GM18519 (cell line): ENCODE measurements around the gene JAGN1.
"Not testable (repeated sequence)": the region's sequence is repeated elsewhere in the genome, so short reads cannot be mapped to it uniquely, and the experiment has no call there.

Experiments used
- ATAC-seq: cut with Tn5 transposase; IDR thresholded peaks from one replicate; pipeline ENCODE4 v1.9.1; 2021; ENCODE audit warnings: mild to moderate bottlenecking, moderate library complexity; ENCODE audit not compliant: unreplicated experiment, low FRiP score

The JAGN1 gene

GRCh38 chr3:9890249-9891071, at the start of gene JAGN1:
Gene JAGN1 (plus strand): TSS chr3:9890610. CDS start chr3:9890723, 113 bp downstream.
- peak; percentile 49 for ATAC-seq

GRCh38 chr3:9841015-9841414, 49.4 kb upstream of the JAGN1 start:
- no peak for ATAC-seq

DNA sequence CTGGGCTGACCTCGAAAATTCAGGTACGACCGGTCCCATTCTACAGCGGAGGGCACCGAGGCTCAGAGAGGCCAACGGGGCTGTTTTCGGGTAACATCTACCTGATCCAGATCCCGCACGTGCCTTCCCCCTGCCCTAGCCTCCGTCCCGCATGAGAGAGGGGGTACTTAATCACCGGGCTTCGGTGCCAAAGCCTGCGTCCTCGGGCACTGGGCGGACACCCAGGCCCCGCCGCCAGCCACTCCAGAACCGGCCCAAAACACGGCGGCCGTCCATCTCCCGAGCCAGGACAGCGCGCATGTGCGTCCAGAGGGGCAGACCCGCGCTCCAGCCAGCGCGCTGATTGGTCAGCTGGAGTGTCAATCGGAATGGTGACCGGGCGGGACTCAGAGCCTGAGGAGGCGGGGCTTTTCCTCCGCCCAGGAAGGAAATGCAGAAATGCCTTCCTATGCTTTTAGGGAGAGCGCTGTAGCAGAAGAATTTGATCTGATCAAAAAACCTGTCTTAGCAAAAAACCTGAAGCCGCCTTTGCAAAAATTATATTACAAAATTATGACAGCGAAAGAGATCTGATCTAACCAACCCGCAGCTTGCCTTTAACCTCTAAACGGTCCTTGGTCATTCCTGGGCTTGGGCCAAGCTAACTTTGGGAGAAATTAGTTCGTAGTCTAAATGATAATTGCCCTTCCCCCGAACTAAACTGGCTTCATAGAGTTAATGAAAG, 46.5 kb upstream of the JAGN1 start, which contains the start of gene RPUSD3:
Gene RPUSD3, minus strand, starts transcription at position 294 of the 724 bp plus-strand sequence. Its CDS starts 18 bp downstream, at position 276.
- ATAC-seq = peak; percentile 97

GRCh38 chr3:9846231-9846630, 44.2 kb upstream of the JAGN1 start:
- no peak for ATAC-seq

GRCh38 chr3:9846931-9847488, 43.4 kb upstream of the JAGN1 start:
- no peak for ATAC-seq

GRCh38 chr3:9847870-9848269, 42.5 kb upstream of the JAGN1 start:
- not testable (repeated sequence) for ATAC-seq

GRCh38 chr3:9848860-9849259, 41.5 kb upstream of the JAGN1 start:
- ATAC-seq = not testable (repeated sequence)

- ATAC-seq = not testable (repeated sequence)
These were observed 39.0 kb upstream of the JAGN1 start for GRCh38 chr3:9851383-9851782.

DNA sequence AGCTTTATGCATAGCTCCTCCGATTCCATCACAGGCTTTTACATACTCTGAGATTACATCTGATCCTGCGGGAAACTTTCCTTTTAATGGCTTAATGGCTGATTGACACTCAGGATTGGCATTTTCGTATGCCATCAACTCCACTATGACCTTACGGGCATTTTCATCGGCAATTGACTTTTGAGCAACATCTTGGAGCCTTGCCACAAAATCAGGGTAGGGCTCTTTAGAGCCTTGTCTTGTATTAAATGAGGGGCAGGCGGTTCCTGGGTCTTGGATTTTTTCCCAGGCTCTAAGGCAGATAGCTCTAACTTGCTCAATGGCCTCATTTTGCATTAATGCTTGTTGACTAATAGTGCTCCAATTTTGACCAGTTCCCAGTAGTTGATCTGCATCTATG, 38.5 kb upstream of the JAGN1 start:
- not testable (repeated sequence) for ATAC-seq

GRCh38 chr3:9852528-9852927, 37.9 kb upstream of the JAGN1 start:
- no peak for ATAC-seq

DNA sequence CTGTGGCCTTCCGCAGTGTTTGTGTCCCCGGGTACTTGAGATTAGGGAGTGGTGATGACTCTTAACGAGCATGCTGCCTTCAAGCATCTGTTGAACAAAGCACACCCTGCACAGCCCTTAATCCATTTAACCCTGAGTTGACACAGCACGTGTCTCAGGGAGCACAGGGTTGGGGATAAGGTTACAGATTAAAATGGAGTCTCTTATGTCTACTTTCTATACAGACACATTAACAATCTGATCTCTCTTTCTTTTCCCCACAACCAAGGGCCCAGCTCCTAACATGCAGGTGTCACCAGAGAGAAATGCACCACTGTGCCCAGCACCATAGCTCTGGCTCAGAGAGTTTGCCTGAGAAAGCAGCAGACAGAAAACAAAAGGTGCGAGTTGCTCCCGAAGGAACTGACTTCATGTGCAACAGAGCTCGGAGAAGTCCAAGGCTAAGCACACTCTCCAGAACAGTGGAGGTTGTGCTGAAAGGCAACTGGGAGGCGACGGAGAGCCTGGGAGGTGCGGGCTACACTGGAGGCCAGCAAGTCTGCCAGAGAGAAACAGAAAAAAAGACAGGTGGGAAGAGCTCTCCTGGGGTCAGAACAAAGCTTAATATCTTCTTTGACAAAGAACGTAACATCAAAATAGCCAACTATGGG, 36.0 kb upstream of the JAGN1 start:
- ATAC-seq = not testable (repeated sequence)

- no peak for ATAC-seq
These were observed 34.8 kb upstream of the JAGN1 start for GRCh38 chr3:9855594-9855993.

DNA sequence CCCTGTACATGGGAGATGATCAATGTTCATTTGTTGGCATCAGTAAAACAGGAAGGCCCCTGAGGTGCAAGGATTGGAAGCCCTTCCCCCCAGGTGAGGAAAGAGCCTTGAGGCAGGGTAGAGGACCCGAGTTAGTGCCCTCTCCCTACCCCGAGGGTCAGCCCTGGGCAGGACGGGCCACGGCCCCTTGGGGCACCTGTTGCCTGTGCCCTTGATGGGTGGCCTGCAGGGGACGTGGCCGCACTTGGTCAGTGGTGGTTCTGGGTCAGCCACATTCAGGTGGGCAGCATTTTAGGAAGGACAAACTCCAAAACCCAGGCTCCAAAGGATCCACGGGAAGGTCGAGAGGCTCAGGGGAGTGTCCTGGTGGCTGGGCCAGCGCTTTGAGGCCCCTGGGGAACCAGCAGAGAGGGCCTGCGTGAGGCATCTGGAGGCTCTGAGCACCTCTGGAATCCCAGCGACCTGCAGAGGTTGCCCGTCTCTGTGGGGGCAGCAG, 30.8 kb upstream of the JAGN1 start:
- ATAC-seq = no peak

GRCh38 chr3:9861201-9861600, 29.2 kb upstream of the JAGN1 start:
- no peak for ATAC-seq

DNA sequence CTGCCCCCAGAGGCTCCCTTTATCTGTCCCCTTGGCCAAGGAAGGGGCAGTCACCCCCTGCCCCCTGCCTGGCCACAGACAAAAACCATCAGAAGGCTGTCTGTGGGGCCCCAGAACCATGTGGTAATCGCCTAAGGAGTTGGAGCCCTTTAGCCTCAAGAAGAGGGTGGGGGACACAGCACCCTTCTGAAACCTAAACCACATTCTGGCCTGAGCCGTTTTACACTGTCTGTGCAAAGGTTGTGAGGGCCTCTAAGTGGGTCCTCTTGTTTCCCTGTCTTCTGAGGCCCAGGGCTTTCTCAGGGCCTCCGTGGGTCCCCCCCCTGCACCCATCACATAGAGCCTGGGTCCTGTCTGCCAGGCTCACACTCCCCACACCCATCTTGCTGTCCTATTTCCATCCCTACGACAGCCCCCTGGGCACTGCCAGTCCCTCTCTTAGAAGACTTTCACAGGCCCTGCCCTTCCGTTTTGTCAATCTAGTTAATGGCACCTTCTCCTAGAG, 28.7 kb upstream of the JAGN1 start:
- ATAC-seq = no peak

DNA sequence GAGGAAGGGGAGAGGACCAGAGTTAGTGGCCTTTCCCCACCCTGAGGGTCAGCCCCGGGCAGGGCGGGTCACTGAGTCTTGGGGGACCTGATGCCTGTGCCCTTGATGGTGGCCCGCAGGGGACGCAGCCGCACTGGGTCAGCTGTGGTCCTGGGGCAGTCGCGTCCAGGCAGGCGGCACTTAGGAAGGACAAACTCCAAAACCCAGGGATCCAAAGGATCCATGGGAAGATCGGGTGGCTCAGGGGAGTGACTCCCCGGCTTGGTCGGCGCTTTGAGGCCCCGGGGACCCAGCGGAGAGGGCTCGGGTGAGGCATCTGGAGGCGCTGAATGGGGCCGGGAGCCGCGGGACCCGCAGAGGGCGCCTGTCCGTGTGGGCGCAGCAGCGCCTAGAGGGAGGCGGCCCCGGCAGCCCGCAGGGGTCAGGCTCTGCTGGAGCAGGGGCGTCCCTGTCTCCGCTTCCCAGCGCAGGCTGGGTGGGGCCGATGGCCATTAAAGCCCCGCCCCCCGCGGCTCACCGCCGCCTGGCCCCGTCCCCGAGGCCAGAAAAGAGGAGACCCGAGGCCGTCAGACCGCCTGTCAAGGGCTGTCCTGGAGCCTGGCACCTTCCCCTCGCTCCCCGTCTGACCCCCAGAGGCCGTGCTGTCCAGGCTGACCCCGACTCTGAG, 27.9 kb upstream of the JAGN1 start:
- ATAC-seq = no peak

DNA sequence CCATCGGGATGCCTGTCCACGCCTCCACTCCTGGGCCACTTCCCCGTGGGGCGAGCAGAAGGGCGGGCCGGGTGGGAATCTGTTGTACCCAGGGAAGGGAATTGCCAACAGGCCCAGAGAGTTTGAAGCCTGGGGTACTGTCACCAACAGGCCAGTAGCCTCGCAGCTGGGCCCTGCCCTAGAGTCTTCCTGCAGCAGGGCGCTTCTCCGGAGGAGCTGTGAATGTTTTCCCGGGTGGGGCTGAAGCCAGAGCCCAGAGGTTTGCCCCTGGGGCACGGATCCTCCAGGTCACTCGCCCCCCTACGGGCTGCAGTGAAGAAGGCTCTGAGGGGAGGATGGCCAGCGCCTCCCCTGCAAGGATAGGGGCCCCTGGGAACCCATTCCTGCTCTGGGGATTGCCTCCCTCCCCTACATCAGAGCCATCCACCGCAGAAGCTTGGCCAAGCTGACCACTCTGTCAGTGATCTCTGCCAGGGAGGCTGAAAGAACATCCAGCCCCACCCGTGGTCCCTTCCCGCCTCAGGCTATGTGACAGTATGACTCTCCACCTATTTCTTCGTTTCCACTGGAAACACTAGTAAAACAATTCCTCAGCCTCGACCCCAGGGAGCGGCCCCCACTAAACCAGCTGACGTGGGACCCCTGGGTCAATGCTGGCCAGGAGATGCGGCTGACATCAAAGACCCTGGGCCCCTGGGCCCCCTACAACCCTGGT, 27.2 kb upstream of the JAGN1 start:
- ATAC-seq = no peak

- no peak for ATAC-seq
These were observed 26.0 kb upstream of the JAGN1 start for GRCh38 chr3:9864200-9864927.
